Ovary (tissue), 3 donors: Measurements from ENCODE around the gene NPY.

Experiments
- EP300 ChIP-seq: sonication (generic); formaldehyde crosslinking; IDR thresholded peaks from one replicate; pipeline ENCODE4 v1.6.1; 2017; ENCODE audit warnings: antibody characterized with exemption
- POLR2A ChIP-seq: fragments of 450-650 bp; IDR thresholded peaks from one replicate; pipeline ENCODE4 v1.6.1; 2017; ENCODE audit warnings: antibody characterized with exemption, mild to moderate bottlenecking, moderate library complexity
- TF ChIP-seq, protein P1 (sequence below), 3 donors: fragments of 450-650 bp in 2 of 3; fragments of 200-600 bp in 1 of 3; IDR thresholded peaks; one replicate each; pipeline versions ENCODE4 v1.5.1 to v1.8.0; 2016 to 2022; ENCODE audit warnings: antibody characterized with exemption in 3 of 3, mild to moderate bottlenecking in 1 of 3
- donor health status: DM: no; HTN: no; CAD: no.

GRCh38 chr7:24297362-24297761 lies 13.4 kb downstream of the NPY start:
- TF ChIP-seq, protein P1, sequence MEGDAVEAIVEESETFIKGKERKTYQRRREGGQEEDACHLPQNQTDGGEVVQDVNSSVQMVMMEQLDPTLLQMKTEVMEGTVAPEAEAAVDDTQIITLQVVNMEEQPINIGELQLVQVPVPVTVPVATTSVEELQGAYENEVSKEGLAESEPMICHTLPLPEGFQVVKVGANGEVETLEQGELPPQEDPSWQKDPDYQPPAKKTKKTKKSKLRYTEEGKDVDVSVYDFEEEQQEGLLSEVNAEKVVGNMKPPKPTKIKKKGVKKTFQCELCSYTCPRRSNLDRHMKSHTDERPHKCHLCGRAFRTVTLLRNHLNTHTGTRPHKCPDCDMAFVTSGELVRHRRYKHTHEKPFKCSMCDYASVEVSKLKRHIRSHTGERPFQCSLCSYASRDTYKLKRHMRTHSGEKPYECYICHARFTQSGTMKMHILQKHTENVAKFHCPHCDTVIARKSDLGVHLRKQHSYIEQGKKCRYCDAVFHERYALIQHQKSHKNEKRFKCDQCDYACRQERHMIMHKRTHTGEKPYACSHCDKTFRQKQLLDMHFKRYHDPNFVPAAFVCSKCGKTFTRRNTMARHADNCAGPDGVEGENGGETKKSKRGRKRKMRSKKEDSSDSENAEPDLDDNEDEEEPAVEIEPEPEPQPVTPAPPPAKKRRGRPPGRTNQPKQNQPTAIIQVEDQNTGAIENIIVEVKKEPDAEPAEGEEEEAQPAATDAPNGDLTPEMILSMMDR (IDR thresholded peaks at IDR 0.05), result no peak
- TF ChIP-seq POLR2A, result no peak
- TF ChIP-seq EP300, result no peak
